Measurements from ENCODE around the gene RPGRIP1.
"Not testable (repeated sequence)": the region's sequence is repeated elsewhere in the genome, so short reads cannot be mapped to it uniquely, and the experiment has no call there.

RPGRIP1 gene

DNA sequence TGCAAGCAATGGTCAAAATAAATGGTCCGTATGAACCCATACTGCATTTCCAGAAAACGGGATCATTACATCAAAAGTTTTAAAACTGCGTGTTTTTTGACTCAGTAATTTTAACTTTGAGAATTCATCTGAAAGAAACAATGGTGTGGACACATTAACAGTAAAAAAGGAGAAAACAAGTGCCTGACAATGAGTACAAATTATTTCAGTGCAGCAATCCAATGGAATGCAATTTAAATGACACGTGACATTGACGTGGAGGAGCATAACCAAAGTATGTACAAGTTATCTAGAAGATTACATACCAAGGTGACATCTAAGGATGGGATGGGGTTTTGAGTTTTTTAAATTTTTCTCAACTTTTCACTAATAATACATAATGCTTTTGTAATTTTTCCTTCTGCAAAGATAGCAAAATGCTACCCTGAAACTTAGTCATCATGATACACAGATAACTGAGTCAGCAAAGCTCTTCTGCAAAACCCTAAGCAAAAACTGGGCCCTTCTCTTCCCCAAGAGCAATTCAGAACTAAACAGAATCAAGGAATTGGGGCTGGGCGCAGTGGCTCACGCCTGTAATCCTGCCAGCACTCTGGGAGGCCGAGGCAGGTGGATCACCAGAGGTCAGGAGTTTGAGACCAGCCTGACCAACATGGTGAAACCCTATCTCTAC lies 31.0 kb upstream of the RPGRIP1 start:
- POLR2A ChIA-PET, result no interaction called here
- TF ChIP-seq L3MBTL2 (conservative IDR thresholded peaks at IDR 0.05), result no peak
- no peak for TF ChIP-seq SUZ12 (IDR thresholded peaks at IDR 0.05)
- no peak for TF ChIP-seq FOXK2 (IDR thresholded peaks at IDR 0.05)
- no peak for TF ChIP-seq FOXM1 (IDR thresholded peaks at IDR 0.05; ENCODE audit: borderline replicate concordance)
- no peak for TF ChIP-seq LEF1 (IDR thresholded peaks at IDR 0.05; ENCODE audit: borderline replicate concordance)
- TF ChIP-seq BHLHE40 (IDR thresholded peaks at IDR 0.05; ENCODE audit: borderline replicate concordance), result no peak
- CTCF ChIA-PET, result no interaction called here
- no peak for DNase-seq (ENCODE audit: extremely low spot score)

DNA sequence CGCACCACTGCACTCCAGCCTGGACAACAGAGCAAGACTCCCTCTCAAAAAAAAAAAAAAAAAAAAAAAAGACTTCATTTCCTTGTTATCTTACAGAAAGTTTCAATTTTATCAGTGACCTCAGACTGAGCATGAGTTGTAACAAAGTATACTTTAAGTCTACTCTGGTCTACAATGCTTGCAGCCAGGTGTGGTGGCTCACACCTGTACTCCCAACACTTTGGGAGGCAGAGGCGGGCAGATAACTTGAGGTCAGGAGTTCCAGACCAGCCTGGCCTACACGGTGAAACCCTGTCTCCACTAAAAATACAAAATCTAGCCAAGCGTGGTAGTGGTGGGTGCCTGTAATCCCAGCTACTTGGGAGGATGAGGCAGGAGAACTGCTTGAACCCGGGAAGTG lies 28.7 kb upstream of the RPGRIP1 start:
- DNase-seq (ENCODE audit: extremely low spot score), result no peak
- POLR2A ChIA-PET, result no interaction called here
- TF ChIP-seq ARNT (IDR thresholded peaks at IDR 0.05), result no peak
- TF ChIP-seq SUZ12 (IDR thresholded peaks at IDR 0.05), result no peak
- CTCF ChIA-PET, result no interaction called here

DNA sequence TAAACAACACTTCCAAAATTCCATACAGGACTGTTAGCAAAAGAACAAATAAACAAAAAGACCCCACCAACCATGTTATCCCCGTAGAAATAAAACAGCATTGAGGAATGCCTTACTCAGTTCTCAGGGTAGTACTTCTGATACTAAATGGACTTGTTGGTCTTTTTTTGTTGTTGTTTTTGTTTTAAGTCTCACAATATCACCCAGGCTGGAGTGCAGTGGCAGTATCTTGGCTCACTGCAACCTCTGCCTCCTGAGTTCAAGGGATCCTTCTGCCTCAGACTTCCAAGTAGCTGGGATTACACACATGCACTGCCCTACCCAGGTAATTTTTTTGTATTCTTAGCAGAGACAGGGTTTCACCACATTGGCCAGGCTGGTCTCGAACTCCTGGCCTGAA lies 27.7 kb upstream of the RPGRIP1 start:
- DNase-seq (ENCODE audit: extremely low spot score), result no peak
- ChIA-PET CTCF (no interaction called here), POLR2A (no interaction called here)
- TF ChIP-seq FOXK2 (IDR thresholded peaks at IDR 0.05), result no peak
- TF ChIP-seq L3MBTL2 (conservative IDR thresholded peaks at IDR 0.05), result no peak
- TF ChIP-seq HDGF (IDR thresholded peaks at IDR 0.05; ENCODE audit: borderline replicate concordance), result no peak
- TF ChIP-seq SUZ12 (IDR thresholded peaks at IDR 0.05), result no peak
- no peak for TF ChIP-seq CTBP1 (IDR thresholded peaks at IDR 0.05; ENCODE audit: borderline replicate concordance)
- no peak for TF ChIP-seq BHLHE40 (IDR thresholded peaks at IDR 0.05; ENCODE audit: borderline replicate concordance)
- TF ChIP-seq TARDBP (IDR thresholded peaks at IDR 0.05), result no peak
- TF ChIP-seq SP1 (IDR thresholded peaks at IDR 0.05), result no peak
- TF ChIP-seq, protein P1, sequence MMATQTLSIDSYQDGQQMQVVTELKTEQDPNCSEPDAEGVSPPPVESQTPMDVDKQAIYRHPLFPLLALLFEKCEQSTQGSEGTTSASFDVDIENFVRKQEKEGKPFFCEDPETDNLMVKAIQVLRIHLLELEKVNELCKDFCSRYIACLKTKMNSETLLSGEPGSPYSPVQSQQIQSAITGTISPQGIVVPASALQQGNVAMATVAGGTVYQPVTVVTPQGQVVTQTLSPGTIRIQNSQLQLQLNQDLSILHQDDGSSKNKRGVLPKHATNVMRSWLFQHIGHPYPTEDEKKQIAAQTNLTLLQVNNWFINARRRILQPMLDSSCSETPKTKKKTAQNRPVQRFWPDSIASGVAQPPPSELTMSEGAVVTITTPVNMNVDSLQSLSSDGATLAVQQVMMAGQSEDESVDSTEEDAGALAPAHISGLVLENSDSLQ (IDR thresholded peaks at IDR 0.05), result no peak
- no peak for TF ChIP-seq ARNT (IDR thresholded peaks at IDR 0.05)
- no peak for TF ChIP-seq ELF4 (IDR thresholded peaks at IDR 0.05)
- TF ChIP-seq FOXM1 (IDR thresholded peaks at IDR 0.05; ENCODE audit: borderline replicate concordance), result no peak
- TF ChIP-seq NFRKB (IDR thresholded peaks at IDR 0.05), result no peak
- TF ChIP-seq LEF1 (IDR thresholded peaks at IDR 0.05; ENCODE audit: borderline replicate concordance), result no peak
- TF ChIP-seq FOXA1 (IDR thresholded peaks at IDR 0.05), result no peak
- no peak for TF ChIP-seq ZNF384 (IDR thresholded peaks at IDR 0.05)

DNA sequence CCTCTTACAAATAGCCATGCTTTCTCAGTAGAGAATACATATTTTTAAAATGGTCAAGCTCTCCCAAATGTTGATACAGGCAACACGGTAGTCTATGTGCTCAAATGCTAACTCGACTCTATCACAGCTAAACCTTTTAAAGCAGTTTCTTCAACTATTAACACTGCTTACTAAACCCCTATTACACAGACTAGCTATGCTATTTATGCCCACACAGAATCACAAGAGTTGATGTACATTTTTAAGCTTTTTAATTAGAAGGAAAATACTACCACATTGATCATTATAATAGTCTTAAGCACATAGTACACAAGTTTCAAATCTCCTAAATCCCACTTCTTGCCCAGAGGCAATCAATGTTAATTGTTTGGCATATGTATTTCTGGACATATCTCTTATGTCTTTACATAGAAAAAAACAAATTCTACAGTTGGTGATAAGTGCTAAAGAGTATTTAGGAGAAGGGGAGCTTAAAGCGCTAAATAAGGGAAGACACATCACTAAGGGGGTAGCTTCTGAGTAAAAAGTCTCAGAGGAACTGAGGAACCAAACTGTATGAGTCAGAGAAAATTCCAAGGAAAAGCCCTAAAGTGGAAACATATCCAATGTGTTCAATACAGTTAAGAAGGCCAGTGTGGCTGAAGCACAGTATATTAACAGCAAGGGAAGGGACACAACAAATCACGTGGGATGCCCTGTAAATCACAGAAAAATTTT lies 24.3 kb upstream of the RPGRIP1 start:
- ChIA-PET CTCF (interaction anchor here (0.6 to 0.7 kb wide), 2 partner anchors 17 to 50 kb away, joined by 4 read pairs; no protein-coding TSS in a partner anchor), POLR2A (interaction anchor here (1.0 to 3.9 kb wide), 6 partner anchors 9 to 16 kb away, joined by 3 to 39 read pairs (median 6); no protein-coding TSS in a partner anchor)
- TF ChIP-seq L3MBTL2 (conservative IDR thresholded peaks at IDR 0.05) (no peak), FOXK2 (IDR thresholded peaks at IDR 0.05) (no peak), FOXM1 (IDR thresholded peaks at IDR 0.05; ENCODE audit: borderline replicate concordance) (no peak), ARNT (IDR thresholded peaks at IDR 0.05) (no peak), ELF4 (IDR thresholded peaks at IDR 0.05) (no peak), CTBP1 (IDR thresholded peaks at IDR 0.05; ENCODE audit: borderline replicate concordance) (no peak), TARDBP (IDR thresholded peaks at IDR 0.05) (no peak)
- DNase-seq (ENCODE audit: extremely low spot score), result no peak

DNA sequence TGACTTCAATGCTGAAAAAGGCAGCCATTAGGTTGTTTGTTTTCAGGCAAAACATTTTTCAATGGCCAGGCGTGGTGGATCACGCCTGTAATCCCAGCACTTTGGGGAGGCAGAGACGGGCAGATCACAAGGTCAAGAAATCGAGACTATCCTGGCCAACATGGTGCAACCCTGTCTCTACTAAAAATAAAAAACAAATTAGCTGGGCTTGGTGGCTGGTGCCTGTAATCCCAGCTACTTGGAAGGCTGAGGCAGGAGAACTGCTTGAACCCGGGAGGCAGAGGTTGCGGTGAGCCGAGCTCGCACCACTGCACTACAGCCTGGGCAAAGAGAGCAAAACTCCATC lies 23.8 kb upstream of the RPGRIP1 start:
- CTCF ChIA-PET, result interaction anchor here (0.6 to 0.7 kb wide), 2 partner anchors 17 to 241 kb away, joined by 3 to 4 read pairs; no protein-coding TSS in a partner anchor
- POLR2A ChIA-PET, result interaction anchor here (1.0 to 3.9 kb wide), 6 partner anchors 9 to 17 kb away, joined by 3 to 39 read pairs (median 6); no protein-coding TSS in a partner anchor
- DNase-seq (ENCODE audit: extremely low spot score), result not testable (repeated sequence)

DNA sequence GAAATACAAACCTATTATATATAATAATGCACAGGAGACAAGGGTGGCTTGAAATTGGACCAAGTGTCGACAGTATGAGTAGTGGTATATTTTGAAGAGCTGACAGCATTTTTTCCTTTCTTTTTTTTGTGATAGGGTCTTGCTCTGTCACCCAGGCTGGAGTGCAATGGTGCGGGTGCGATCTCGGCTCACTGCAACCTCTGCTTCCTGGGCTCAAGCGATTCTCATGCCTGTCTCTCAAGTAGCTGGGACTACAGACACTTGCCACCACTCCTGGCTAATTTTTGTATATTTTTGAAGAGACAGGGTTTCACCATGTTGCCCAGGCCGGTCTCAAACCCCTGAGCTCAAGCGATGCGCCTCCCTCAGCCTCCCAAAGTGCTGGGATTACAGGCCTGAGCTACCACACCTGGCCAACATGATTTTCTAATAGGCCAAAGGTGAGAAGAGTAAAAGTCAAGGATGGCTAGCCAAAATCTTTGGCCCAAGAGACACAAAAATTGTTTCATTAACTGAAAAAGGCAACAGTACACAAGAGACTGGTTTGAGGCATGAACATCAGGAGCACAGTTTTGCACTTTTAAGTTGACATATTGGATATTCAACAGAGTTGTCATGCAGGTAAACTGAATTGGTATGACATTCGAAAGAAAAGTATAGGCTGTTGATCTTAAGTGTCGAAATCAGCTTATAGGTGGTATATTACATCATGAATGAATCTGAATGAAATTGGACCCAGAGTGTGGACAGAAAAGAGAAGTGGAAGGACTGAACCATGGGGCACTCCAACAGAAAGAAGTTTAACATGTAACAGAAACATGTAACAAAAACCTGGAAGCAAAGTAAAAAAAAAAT lies 23.1 kb upstream of the RPGRIP1 start:
- ChIA-PET POLR2A (interaction anchor here (1.0 to 3.9 kb wide), 5 partner anchors 8 to 52 kb away, joined by 4 to 39 read pairs (median 7); no protein-coding TSS in a partner anchor), CTCF (interaction anchor here (0.7 to 1.0 kb wide), 2 partner anchors 51 to 241 kb away, joined by 3 read pairs; no protein-coding TSS in a partner anchor)
- DNase-seq (ENCODE audit: extremely low spot score), result no peak
- TF ChIP-seq FOXM1 (IDR thresholded peaks at IDR 0.05; ENCODE audit: borderline replicate concordance) (no peak), HDGF (IDR thresholded peaks at IDR 0.05; ENCODE audit: borderline replicate concordance) (no peak), SP1 (IDR thresholded peaks at IDR 0.05) (no peak), ZNF384 (IDR thresholded peaks at IDR 0.05) (no peak), NFRKB (IDR thresholded peaks at IDR 0.05) (no peak), LEF1 (IDR thresholded peaks at IDR 0.05; ENCODE audit: borderline replicate concordance) (no peak), BHLHE40 (IDR thresholded peaks at IDR 0.05; ENCODE audit: borderline replicate concordance) (no peak), SUZ12 (IDR thresholded peaks at IDR 0.05) (no peak), FOXK2 (IDR thresholded peaks at IDR 0.05) (no peak), L3MBTL2 (conservative IDR thresholded peaks at IDR 0.05) (no peak), CTBP1 (IDR thresholded peaks at IDR 0.05; ENCODE audit: borderline replicate concordance) (no peak), TARDBP (IDR thresholded peaks at IDR 0.05) (no peak), FOXA1 (IDR thresholded peaks at IDR 0.05) (no peak), ELF4 (IDR thresholded peaks at IDR 0.05) (no peak), ARNT (IDR thresholded peaks at IDR 0.05) (no peak)
- TF ChIP-seq, protein P1 (IDR thresholded peaks at IDR 0.05), result no peak
